Measurements from ENCODE around the gene APBA3. TPM values are rescaled to one million over a fixed set of nuclear protein-coding genes. Genes with fewer than 3 reads are reported as not detected.

Gene APBA3
- polyA plus RNA-seq, 1 donor (not counting 4 experiments of a cell fraction or from before 2014, with no cell fraction given) = 6.7 TPM

GRCh38 chr19:3782903-3783302 lies 21.4 kb upstream of the APBA3 start:
- DNase-seq (ENCODE audit: low read depth, low spot score) = no peak
- Histone ChIP-seq H3K9me3 (ENCODE audit: control insufficient read depth, low read depth, low read length) (peaks cover 6% of the 10 kb centered on the region), H3K4me2 (ENCODE audit: control insufficient read depth, extremely low read depth, insufficient read depth, low read depth, low read length) (no peak overlapping the region), H3K79me2 (ENCODE audit: control insufficient read depth, insufficient read depth, low read length) (no peaks in the 10 kb centered on the region), H4K20me1 (ENCODE audit: control insufficient read depth, extremely low read depth, insufficient read depth, low read length) (no peaks in the 10 kb centered on the region), H3K9ac (ENCODE audit: control insufficient read depth, extremely low read depth, insufficient read depth, low read length) (no peak overlapping the region), H2AFZ (ENCODE audit: control insufficient read depth, low read length) (no peak overlapping the region), H3K27me3 (ENCODE audit: control insufficient read depth, extremely low read depth, insufficient read depth, low read length) (peaks cover 29% of the 10 kb centered on the region), H3K36me3 (ENCODE audit: control insufficient read depth in 2 of 2, extremely low read depth in 1 of 2, insufficient read depth in 2 of 2, low read length in 2 of 2) (no peaks in the 10 kb centered on the region), H3K4me1 (ENCODE audit: control insufficient read depth, extremely low read depth, insufficient read depth, low read length) (no peaks in the 10 kb centered on the region), H3K27ac (ENCODE audit: control insufficient read depth, insufficient read depth, low read length) (no peak overlapping the region), H3K9me1 (ENCODE audit: control insufficient read depth, extremely low read depth, insufficient read depth, low read length) (no peaks in the 10 kb centered on the region), H3K4me3 (ENCODE audit: control insufficient read depth in 2 of 3, extremely low read depth in 1 of 3, insufficient read depth in 2 of 3, low read depth in 1 of 3, low read length in 3 of 3) (no peak overlapping the region)
- TF ChIP-seq, protein P1, sequence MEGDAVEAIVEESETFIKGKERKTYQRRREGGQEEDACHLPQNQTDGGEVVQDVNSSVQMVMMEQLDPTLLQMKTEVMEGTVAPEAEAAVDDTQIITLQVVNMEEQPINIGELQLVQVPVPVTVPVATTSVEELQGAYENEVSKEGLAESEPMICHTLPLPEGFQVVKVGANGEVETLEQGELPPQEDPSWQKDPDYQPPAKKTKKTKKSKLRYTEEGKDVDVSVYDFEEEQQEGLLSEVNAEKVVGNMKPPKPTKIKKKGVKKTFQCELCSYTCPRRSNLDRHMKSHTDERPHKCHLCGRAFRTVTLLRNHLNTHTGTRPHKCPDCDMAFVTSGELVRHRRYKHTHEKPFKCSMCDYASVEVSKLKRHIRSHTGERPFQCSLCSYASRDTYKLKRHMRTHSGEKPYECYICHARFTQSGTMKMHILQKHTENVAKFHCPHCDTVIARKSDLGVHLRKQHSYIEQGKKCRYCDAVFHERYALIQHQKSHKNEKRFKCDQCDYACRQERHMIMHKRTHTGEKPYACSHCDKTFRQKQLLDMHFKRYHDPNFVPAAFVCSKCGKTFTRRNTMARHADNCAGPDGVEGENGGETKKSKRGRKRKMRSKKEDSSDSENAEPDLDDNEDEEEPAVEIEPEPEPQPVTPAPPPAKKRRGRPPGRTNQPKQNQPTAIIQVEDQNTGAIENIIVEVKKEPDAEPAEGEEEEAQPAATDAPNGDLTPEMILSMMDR (optimal IDR thresholded peaks at IDR 0.05 in 1 of 3, IDR thresholded peaks at IDR 0.05 in 1 of 3, conservative IDR thresholded peaks at IDR 0.05 in 1 of 3; ENCODE audit: extremely low read depth in 1 of 3, insufficient read depth in 2 of 3, low read length in 3 of 3) = no peak
- TF ChIP-seq EZH2 (IDR thresholded peaks at IDR 0.05; ENCODE audit: low read length) = no peak
- dilution Hi-C loops (cut with MboI; ENCODE audit: extremely low pct_ligation_motif_present, low sequenced_read_pairs) = no loop called here
- FAIRE-seq = no peak

DNA sequence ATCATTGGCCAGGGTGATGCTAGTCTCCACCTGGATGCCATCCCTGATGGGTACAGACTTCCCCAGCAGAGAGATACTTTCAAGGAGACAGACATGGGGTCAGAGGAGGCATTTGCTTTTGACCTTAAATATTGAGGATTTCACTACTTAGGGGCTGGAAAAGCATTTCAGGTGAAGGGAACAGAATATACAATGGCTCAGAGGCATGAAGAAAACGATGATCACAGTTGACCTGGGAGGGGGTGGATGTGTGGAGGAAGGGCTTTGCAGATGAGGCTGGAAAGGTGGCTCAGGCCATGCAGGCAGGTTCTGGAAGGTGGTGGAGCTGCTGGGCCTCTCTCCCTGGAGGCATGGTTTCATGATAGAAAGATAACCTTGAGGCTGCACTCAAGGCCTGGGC lies 20.8 kb upstream of the APBA3 start:
- dilution Hi-C loops (cut with MboI; ENCODE audit: extremely low pct_ligation_motif_present, low sequenced_read_pairs) = no loop called here
- no peak overlapping the region for H3K4me3 ChIP-seq (ENCODE audit: control insufficient read depth in 2 of 3, extremely low read depth in 1 of 3, insufficient read depth in 2 of 3, low read depth in 1 of 3, low read length in 3 of 3)
- H3K9ac ChIP-seq (ENCODE audit: control insufficient read depth, extremely low read depth, insufficient read depth, low read length) = no peak overlapping the region

More for the DNA sequence above, 20.8 kb upstream of the APBA3 start:
- Histone ChIP-seq H3K4me1 (ENCODE audit: control insufficient read depth, extremely low read depth, insufficient read depth, low read length) (no peaks in the 10 kb centered on the region), H3K9me1 (ENCODE audit: control insufficient read depth, extremely low read depth, insufficient read depth, low read length) (no peaks in the 10 kb centered on the region), H3K79me2 (ENCODE audit: control insufficient read depth, insufficient read depth, low read length) (no peaks in the 10 kb centered on the region), H3K36me3 (ENCODE audit: control insufficient read depth in 2 of 2, extremely low read depth in 1 of 2, insufficient read depth in 2 of 2, low read length in 2 of 2) (no peaks in the 10 kb centered on the region), H3K27me3 (ENCODE audit: control insufficient read depth, extremely low read depth, insufficient read depth, low read length) (peaks cover 29% of the 10 kb centered on the region), H3K9me3 (ENCODE audit: control insufficient read depth, low read depth, low read length) (peaks cover 6% of the 10 kb centered on the region), H4K20me1 (ENCODE audit: control insufficient read depth, extremely low read depth, insufficient read depth, low read length) (no peaks in the 10 kb centered on the region), H2AFZ (ENCODE audit: control insufficient read depth, low read length) (no peak overlapping the region), H3K4me2 (ENCODE audit: control insufficient read depth, extremely low read depth, insufficient read depth, low read depth, low read length) (no peak overlapping the region), H3K27ac (ENCODE audit: control insufficient read depth, insufficient read depth, low read length) (no peak overlapping the region)
- no peak for DNase-seq (ENCODE audit: low read depth, low spot score)
- FAIRE-seq = no peak
- TF ChIP-seq, protein P1 (optimal IDR thresholded peaks at IDR 0.05 in 1 of 3, IDR thresholded peaks at IDR 0.05 in 1 of 3, conservative IDR thresholded peaks at IDR 0.05 in 1 of 3; ENCODE audit: extremely low read depth in 1 of 3, insufficient read depth in 2 of 3, low read length in 3 of 3) = no peak
- no peak for TF ChIP-seq EZH2 (IDR thresholded peaks at IDR 0.05; ENCODE audit: low read length)
